ENCODE results near the gene FRMD6. TPM values are rescaled to one million over a fixed set of nuclear protein-coding genes. Genes with fewer than 3 reads are reported as not detected.

The FRMD6 gene
- total and polyA plus RNA-seq, 12 donors, result 6.4 to 42.6 (median 23.3) TPM

GRCh38 chr14:51724650-51725049 lies 72.9 kb downstream of the FRMD6 start:
- DNase-seq, result no peak
- TF ChIP-seq POLR2A (IDR thresholded peaks at IDR 0.05), result no peak
- TF ChIP-seq CTCF (IDR thresholded peaks at IDR 0.05), result no peak
- intact Hi-C loops (cut with DNase I), result no loop called here
- peaks cover 0 to 54% of the 10 kb centered on the region in 2 donors for H3K36me3 ChIP-seq (replicated peaks in 1 of 2)
- no peaks in the 10 kb centered on the region for H3K27me3 ChIP-seq
- no peaks in the 10 kb centered on the region for H3K9me3 ChIP-seq (replicated peaks in 1 of 3)
- WGBS, 4 donors, result 82 to 97% (median 92%) methylated on average over 3 of the region's 3 CpGs
- no peak overlapping the region for H3K27ac ChIP-seq
- H3K4me3 ChIP-seq, result no peak overlapping the region
- no peaks in the 10 kb centered on the region for H3K4me1 ChIP-seq (replicated peaks in 1 of 2)

- peaks cover 0 to 53% of the 10 kb centered on the region in 2 donors for H3K36me3 ChIP-seq (replicated peaks in 1 of 2)
- 72 to 88% (median 83%) methylated on average over 3 of the region's 3 CpGs for WGBS, 4 donors
- no peaks in the 10 kb centered on the region for H3K4me1 ChIP-seq (replicated peaks in 1 of 2)
- no peaks in the 10 kb centered on the region for H3K27me3 ChIP-seq
- intact Hi-C loops (cut with DNase I), result no loop called here
- no peak overlapping the region for H3K27ac ChIP-seq
- no peaks in the 10 kb centered on the region for H3K9me3 ChIP-seq (replicated peaks in 1 of 3)
- TF ChIP-seq POLR2A (IDR thresholded peaks at IDR 0.05) (no peak), CTCF (IDR thresholded peaks at IDR 0.05) (no peak)
- DNase-seq, result no peak
- H3K4me3 ChIP-seq, result no peak overlapping the region
Measured at GRCh38 chr14:51725061-51725460, 73.4 kb downstream of the FRMD6 start.

- TF ChIP-seq CTCF (IDR thresholded peaks at IDR 0.05), result no peak
- TF ChIP-seq POLR2A (IDR thresholded peaks at IDR 0.05), result no peak
- no peak overlapping the region for H3K4me3 ChIP-seq
- no peaks in the 10 kb centered on the region for H3K4me1 ChIP-seq (replicated peaks in 1 of 2)
- H3K27ac ChIP-seq, result no peak overlapping the region
- intact Hi-C loops (cut with DNase I), result no loop called here
- no peaks in the 10 kb centered on the region for H3K27me3 ChIP-seq
- H3K36me3 ChIP-seq (replicated peaks in 1 of 2), result peaks cover 0 to 43% of the 10 kb centered on the region in 2 donors
- DNase-seq, result no peak
- no peaks in the 10 kb centered on the region for H3K9me3 ChIP-seq (replicated peaks in 1 of 3)
- 90 to 98% (median 93%) methylated on average over 2 of the region's 2 CpGs for WGBS, 4 donors
Measured at GRCh38 chr14:51726166-51726899, 74.6 kb downstream of the FRMD6 start.

- no peaks in the 10 kb centered on the region for H3K27me3 ChIP-seq
- no peak for TF ChIP-seq CTCF (IDR thresholded peaks at IDR 0.05)
- no peak for TF ChIP-seq POLR2A (IDR thresholded peaks at IDR 0.05)
- no peaks in the 10 kb centered on the region for H3K4me1 ChIP-seq (replicated peaks in 1 of 2)
- H3K9me3 ChIP-seq (replicated peaks in 1 of 3), result no peaks in the 10 kb centered on the region
- WGBS, 4 donors, result 87 to 93% (median 90%) methylated on average over 5 of the region's 5 CpGs
- no peak overlapping the region for H3K4me3 ChIP-seq
- intact Hi-C loops (cut with DNase I), result no loop called here
- DNase-seq, result no peak
- peaks cover 0 to 35% of the 10 kb centered on the region in 2 donors for H3K36me3 ChIP-seq (replicated peaks in 1 of 2)
- no peak overlapping the region for H3K27ac ChIP-seq
Measured at GRCh38 chr14:51727526-51727925, 75.8 kb downstream of the FRMD6 start.
